GM11168 (cell line): ENCODE measurements around the gene MRPS27.
"Not testable (repeated sequence)": the region's sequence is repeated elsewhere in the genome, so short reads cannot be mapped to it uniquely, and the experiment has no call there.

Source experiments
- in situ Hi-C: fragments of 300-500 bp; cut with MboI; formaldehyde crosslinking; loops from one replicate; pipeline ENCODE4 v1.12.0; 2022; ENCODE audit warnings: low sequenced_read_pairs; ENCODE audit not compliant: unreplicated experiment

Gene MRPS27

DNA sequence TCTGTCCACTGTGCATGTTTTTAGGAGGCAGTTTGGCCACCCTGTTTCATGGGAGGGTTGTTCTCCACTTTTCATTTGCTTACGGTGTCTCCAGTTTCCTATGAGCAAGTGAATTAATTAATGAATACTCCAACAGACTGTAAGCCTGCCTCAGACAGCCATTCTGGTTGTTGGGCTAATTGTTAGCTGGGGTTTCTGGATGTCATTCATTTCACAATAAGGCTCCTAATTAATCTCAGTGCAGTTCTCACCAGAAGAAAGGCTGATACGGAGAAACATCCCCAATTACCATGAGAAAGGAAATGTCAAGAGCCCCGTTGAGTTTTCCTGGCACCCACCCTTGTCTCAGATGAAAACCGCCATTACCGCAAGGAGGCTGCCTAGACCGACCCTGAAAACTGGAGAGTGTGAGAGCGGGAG lies 136.9 kb downstream of the MRPS27 start:
- in situ Hi-C loops = no loop called here

DNA sequence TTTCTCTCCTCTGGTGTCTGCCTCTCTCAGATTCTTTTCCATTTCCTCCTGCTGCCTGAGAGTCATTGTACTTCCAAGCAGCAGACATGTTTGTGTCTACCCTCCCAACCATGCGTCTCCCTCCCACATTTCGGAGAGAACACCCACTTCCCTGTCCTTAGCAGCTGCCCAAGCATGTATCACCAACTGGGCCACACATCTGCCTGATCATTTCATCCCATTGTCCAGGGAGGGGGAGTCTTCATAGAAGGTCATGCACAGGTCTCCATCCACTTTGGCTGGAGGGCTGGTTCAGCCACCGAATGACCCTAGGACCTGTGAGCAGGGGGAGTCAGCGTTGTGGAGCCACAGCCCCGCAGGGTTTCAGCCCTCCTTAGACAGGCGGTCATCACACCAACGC lies 137.4 kb downstream of the MRPS27 start:
- in situ Hi-C loops = no loop called here

DNA sequence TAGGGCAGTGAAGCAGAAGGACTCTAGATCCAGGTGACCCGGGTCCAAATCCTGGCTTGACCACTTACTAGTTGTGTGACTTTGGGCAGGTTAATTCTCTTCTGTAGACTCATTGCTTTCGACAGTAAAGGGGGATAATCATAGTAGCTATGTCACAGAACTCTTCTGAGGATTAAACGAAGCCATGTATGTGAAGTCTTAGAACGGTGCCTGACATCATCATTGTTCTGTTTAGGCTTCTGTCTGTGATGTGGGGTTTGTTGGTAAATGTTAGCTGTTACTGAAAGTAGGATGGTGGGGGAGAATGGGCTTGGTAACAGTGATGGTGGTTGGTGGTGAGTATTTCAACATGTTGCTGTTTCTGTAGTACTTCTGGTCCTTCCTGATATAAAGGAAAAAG lies 139.1 kb downstream of the MRPS27 start:
- in situ Hi-C loops = no loop called here

DNA sequence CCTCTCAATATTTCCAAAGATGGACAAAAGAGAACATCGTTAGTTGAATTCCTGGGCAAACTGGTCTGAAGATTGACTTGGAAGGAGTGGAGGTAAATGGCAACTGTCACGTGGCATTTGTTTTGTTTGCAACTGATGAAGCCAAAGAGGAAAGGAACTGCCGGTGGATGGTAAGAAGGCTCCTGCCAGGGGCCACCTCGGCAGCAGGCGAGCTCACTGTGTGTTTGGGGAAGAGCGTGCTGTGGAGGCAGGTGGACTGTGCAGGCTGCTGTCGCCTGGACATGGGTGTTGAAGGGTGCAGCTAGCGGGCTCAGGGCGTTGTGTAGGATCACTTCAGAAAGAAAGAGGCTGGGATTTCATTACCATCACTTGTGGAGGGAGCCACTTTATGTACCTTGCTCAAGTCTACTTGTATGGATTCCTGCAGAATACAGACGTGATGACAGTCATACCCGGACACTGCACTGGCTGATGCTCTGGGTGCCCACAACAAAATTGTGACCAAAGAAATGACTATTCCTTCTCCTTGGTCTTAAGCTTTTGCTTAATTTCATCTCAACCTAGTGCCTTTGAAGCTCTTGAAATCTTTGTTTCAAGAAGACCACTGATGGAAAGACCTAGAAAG lies 140.1 kb downstream of the MRPS27 start:
- in situ Hi-C loops = no loop called here

DNA sequence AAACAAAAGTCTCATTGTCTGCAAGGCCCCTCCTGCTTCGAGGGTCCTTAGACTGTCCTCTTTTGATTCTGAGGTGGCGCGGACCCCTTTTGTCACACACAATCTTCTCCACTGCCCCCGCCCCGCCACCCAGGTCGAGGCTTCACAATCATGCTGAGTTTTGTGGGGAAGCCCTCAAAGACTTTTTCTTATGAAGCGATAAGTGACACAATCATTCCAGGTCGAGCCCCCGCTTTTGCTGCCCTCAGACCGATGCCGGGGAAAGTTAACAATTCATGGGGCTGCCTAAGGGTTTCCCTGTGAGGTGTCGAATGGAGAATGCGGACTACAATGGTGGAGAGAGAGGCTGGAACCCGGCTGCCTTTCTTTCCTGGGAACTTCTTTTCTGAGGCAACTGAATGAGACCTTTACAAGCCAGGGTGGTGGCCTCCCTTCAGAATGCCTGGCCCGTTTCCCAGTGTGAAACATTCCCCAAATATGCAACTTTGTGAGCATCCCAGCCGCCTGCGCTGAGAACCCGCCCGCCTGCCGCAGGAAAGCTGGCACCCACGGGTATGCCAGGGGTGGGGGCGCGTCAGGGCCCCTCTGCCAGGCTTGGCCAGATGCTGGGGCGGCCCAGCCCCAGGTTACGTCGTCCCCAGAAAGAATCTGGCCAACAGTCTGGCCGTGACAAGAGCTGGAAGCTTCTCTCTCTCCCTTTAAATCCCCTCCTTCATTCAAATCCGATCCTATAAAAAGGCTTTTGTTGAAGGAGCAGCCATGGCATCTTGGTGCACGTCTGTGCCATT lies 140.8 kb downstream of the MRPS27 start:
- in situ Hi-C loops = no loop called here

DNA sequence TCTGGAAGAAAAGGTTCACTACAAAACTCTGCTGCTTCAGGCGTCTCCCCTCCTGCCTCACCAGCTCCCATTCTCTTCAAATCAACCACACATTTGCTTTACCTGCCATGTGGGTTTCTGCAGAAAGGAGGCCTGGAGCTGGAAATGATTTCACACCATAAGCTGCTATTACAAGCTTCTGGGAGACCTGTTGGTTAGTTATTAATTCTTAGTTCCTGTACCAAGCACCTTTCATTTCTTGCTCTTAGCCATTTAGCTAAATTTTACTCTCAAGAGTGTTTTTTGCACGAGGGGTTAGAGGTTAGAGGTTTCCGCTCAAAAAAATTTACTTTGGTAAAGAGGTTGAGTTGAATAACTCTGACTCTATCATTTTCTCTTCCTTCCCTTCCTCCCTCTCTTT lies 142.5 kb downstream of the MRPS27 start:
- in situ Hi-C loops = no loop called here

DNA sequence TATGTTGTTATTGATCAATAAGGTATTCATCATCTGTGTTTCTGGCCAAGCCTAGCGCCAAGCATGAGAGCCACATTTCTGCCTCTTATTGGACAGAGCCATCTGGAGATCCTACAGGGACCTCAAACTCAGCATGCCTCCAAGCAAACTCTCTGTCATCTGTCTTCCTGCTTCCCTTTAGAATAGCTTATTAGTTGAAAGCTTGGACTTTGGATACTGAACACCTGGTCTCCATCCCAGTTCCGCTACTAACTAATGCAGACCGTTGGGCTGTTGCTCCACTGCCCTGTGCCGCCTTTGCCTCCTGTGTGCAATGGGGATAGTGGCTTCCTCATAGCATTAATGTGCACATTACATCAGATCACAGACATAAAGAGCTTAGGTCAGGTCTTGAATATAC lies 147.3 kb downstream of the MRPS27 start:
- in situ Hi-C loops = no loop called here

DNA sequence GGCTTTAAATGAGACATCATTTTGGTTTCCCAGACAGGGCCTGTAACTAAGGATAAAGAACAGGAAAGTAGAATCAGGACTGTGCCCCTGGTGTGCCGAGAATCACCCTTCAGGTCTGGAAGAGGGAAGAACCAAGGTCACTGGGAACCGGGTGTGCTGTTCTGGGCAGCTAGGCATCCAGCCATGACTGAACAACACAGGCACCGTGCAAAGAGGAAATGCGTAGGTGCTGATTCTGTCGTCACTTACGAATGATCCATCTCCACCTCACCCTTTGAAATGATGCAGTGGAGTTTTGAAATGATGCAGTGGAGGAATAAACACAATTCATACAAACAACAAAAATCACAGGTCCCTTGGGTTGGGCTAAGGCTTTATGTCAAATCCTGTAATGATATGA lies 148.4 kb downstream of the MRPS27 start:
- in situ Hi-C loops = no loop called here

DNA sequence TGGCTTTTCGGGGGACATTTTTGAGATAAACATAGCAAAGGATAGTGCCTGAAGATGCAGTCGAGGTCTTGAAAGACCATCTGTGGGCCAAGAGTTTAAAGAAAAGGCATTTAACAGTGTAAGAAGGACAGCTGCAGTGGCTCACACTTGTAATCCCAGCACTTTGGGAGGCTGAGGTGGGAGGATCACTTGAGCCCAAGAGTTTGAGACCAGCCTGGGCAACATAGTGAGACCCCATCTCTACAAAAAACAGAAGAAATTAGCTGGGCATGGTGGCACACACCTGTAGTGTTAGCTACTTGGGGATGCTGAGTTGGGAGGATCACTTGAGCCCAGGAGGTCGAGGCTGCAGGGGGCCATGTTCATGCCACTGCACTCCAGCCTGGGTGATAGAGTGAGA lies 148.9 kb downstream of the MRPS27 start:
- in situ Hi-C loops = not testable (repeated sequence)

DNA sequence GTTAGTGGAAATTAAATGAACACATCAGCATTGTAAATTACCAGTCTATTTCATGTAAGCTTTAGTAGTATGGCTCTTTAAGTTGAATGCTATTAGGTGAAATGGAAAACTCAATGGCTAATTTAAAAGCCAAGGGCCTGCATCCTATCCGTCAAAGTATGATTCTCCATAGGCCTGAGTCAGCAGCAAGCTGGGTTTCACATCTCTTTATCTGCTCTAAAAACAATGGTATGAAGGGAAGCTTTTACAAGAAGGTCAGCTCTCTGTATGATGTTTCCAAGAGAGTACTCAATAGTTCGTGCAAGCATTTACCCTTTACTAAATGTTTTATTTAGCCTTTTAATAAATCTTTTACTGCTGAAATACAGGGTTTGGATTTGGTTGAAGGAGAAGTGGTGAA lies 149.9 kb downstream of the MRPS27 start:
- in situ Hi-C loops = no loop called here
